IPS DF 6.9 (cell line): ENCODE data around the gene OR56A4.

Source experiments
- DNase-seq: peaks from one replicate; pipeline ENCODE4 v3.0.0-alpha.2; 2013; ENCODE audit warnings: low read depth, low spot score
- H3K27ac ChIP-seq: one replicate; pipeline ENCODE4 v1.5.1; 2013; ENCODE audit warnings: low read length, control low read depth
- H3K27me3 ChIP-seq: 2 replicates; pipeline ENCODE4 v1.6.1; 2013; ENCODE audit warnings: mild to moderate bottlenecking, low read length; ENCODE audit not compliant: control insufficient read depth, insufficient read depth
- H3K36me3 ChIP-seq: 2 replicates; pipeline ENCODE4 v1.6.1; 2013; ENCODE audit warnings: low read length; ENCODE audit not compliant: control insufficient read depth, insufficient read depth
- H3K4me1 ChIP-seq: 2 replicates; pipeline ENCODE4 v1.6.1; 2013; ENCODE audit warnings: low read length; ENCODE audit not compliant: control insufficient read depth, insufficient read depth
- H3K4me3 ChIP-seq: 2 replicates; pipeline ENCODE4 v1.5.1; 2013; ENCODE audit warnings: mild to moderate bottlenecking, low read length
- H3K9me3 ChIP-seq: 2 replicates; pipeline ENCODE4 v1.6.1; 2013; ENCODE audit warnings: low read length, inconsistent platforms; ENCODE audit not compliant: control insufficient read depth, insufficient read depth
- WGBS: extraction: QIAGEN DNeasy Blood & Tissue Kit; methylation state at CpG from one replicate; pipeline ENCODE4 v1.1.7; 2013; ENCODE audit warnings: mixed read lengths, missing lambda C conversion rate; ENCODE audit not compliant: insufficient read length, insufficient coverage; 5-methylcytosine and 5-hydroxymethylcytosine counted together

The OR56A4 gene

GRCh38 chr11:6006395-6006794, 351 bp downstream of the OR56A4 start:
- no peak for DNase-seq
- Histone ChIP-seq H3K36me3 (no peaks in the 10 kb centered on the region), H3K4me1 (no peaks in the 10 kb centered on the region), H3K27ac (no peak overlapping the region), H3K9me3 (no peaks in the 10 kb centered on the region), H3K27me3 (no peaks in the 10 kb centered on the region), H3K4me3 (no peak overlapping the region)

DNA sequence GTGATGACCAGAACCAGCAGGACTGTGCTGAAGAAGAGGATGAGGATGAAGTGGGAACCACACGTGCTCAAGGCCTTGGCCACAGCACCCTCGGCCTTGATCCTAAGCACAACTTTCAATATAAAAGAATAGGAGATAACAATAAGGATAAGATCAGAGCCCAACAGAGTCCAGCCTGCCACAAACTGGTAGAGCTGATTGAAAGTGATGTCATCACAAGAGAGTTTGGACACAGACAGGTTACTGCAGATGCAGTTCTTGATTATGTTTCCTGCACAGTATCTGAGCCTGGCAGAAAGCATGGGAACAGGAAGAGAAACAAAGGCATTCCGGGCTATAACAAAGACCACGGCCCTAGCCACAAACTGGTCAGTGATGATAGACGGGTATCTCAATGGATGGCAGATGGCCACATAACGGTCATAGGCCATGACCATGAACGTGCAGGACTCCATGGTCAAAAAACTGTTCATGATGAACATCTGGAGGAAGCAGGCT, 4.5 kb downstream of the OR56A4 start:
- Histone ChIP-seq H3K4me3 (no peak overlapping the region), H3K27ac (no peak overlapping the region), H3K27me3 (no peaks in the 10 kb centered on the region), H3K4me1 (no peaks in the 10 kb centered on the region), H3K9me3 (no peaks in the 10 kb centered on the region), H3K36me3 (no peaks in the 10 kb centered on the region)
- no CpG with 5 or more reads among the region's 7 CpGs for WGBS
- DNase-seq: no peak

GRCh38 chr11:5994791-5995190, 12.0 kb downstream of the OR56A4 start:
- H3K27me3 ChIP-seq: no peaks in the 10 kb centered on the region

GRCh38 chr11:5992604-5993251, 14.0 kb downstream of the OR56A4 start:
- Histone ChIP-seq H3K36me3 (no peaks in the 10 kb centered on the region), H3K27me3 (no peaks in the 10 kb centered on the region), H3K9me3 (no peaks in the 10 kb centered on the region), H3K4me3 (no peak overlapping the region), H3K4me1 (no peaks in the 10 kb centered on the region), H3K27ac (no peak overlapping the region)
- WGBS: no CpG with 5 or more reads among the region's 3 CpGs
- peak; percentile 18 for DNase-seq

More at GRCh38 chr11:5994791-5995190, 12.0 kb downstream of the OR56A4 start:
- no CpG with 5 or more reads among the region's 14 CpGs for WGBS
- no peak overlapping the region for H3K4me3 ChIP-seq
- no peak for DNase-seq
- no peak overlapping the region for H3K27ac ChIP-seq
- H3K9me3 ChIP-seq: no peaks in the 10 kb centered on the region
- no peaks in the 10 kb centered on the region for H3K36me3 ChIP-seq
- no peaks in the 10 kb centered on the region for H3K4me1 ChIP-seq

DNA sequence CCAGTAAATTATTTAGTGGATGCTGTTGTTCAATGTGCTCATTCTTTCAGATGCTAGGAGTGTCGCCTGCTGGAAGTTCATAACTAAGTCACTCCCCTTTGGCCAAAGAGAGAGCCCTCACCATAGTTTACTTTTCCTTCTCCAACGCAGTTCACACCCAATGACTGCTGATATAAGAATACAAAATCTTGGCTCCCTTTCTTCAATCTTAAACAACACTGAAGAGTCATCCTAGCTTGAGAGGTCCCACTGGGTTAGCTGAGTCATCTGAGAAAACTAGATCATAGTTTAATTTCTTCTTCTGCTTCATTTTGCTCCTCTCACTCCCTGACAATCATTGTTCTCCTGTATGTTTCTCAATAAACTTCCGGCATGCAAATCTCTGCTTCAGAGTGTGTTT, 14.6 kb downstream of the OR56A4 start:
- Histone ChIP-seq H3K36me3 (no peaks in the 10 kb centered on the region), H3K9me3 (no peaks in the 10 kb centered on the region), H3K4me3 (no peak overlapping the region), H3K27me3 (no peaks in the 10 kb centered on the region), H3K4me1 (no peaks in the 10 kb centered on the region), H3K27ac (no peak overlapping the region)
- DNase-seq: no peak
- no CpG with 5 or more reads among the region's 3 CpGs for WGBS

- DNase-seq: no peak
- Histone ChIP-seq H3K9me3 (no peaks in the 10 kb centered on the region), H3K4me1 (no peaks in the 10 kb centered on the region), H3K27ac (no peak overlapping the region), H3K27me3 (no peaks in the 10 kb centered on the region), H3K36me3 (no peaks in the 10 kb centered on the region), H3K4me3 (no peak overlapping the region)
- WGBS: no CpG with 5 or more reads among the region's 4 CpGs
Measured at GRCh38 chr11:5989203-5989602, 17.5 kb downstream of the OR56A4 start.

DNA sequence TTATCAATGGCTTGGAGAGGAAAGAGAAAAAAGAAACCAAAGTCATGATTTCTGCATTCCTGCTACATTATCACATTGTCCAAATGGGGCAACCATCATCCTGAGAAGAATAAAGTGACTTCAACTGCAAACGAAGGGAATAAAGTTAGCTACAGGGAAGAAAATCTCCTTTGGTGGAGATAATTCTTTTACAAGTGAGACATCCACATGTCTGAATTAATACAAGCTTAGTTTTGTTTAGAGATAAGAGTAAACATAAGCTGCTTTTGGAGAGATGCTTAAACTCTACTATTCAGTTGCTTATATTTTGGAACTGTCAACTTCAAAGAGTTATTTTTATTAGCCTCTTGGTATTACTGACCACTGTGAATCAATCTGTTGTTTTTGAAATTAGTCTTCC, 19.9 kb downstream of the OR56A4 start, which contains the start of gene OR52L1:
TSS of gene OR52L1 (minus strand) at position 101 of the 400 bp plus-strand sequence. CDS start at position 46, 55 bp downstream.
- no peak for DNase-seq
- Histone ChIP-seq H3K27ac (no peak within 1 kb of the TSS), H3K4me1 (no peaks in the 10 kb centered on the region), H3K27me3 (no peaks in the 10 kb centered on the region), H3K4me3 (no peak within 1 kb of the TSS), H3K36me3 (no peaks in the 10 kb centered on the region), H3K9me3 (no peaks in the 10 kb centered on the region)
- WGBS: no CpG with 5 or more reads among the region's 1 CpG

- no peaks in the 10 kb centered on the region for H3K36me3 ChIP-seq
- WGBS: no CpG with 5 or more reads among the region's 1 CpG
- H3K27ac ChIP-seq: no peak overlapping the region
- DNase-seq: no peak
- no peaks in the 10 kb centered on the region for H3K9me3 ChIP-seq
- H3K27me3 ChIP-seq: no peaks in the 10 kb centered on the region
- no peaks in the 10 kb centered on the region for H3K4me1 ChIP-seq
- H3K4me3 ChIP-seq: no peak overlapping the region
Measured at GRCh38 chr11:5983443-5983842, 23.3 kb downstream of the OR56A4 start.

DNA sequence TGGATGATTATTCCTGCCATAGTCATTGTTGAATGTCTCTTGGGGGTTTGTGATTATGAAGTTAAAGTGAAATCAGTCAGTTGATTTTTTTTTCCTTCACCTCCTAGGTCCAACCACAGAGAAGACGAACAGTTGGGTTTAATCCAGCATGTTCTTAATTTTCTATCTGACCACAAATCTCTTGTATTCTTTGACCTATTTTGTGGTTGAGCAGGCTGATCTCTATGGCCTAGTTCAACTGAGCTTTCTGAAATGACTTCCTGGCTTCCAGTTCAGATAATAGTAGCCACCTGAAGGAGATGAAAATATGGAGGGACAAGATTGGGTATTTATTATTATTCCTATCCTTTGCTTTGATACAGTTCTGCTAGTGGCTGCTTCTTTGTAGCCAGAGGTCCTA, 33.2 kb downstream of the OR56A4 start:
- Histone ChIP-seq H3K4me3 (no peak overlapping the region), H3K27ac (no peak overlapping the region), H3K36me3 (no peaks in the 10 kb centered on the region), H3K27me3 (no peaks in the 10 kb centered on the region), H3K4me1 (no peaks in the 10 kb centered on the region), H3K9me3 (no peaks in the 10 kb centered on the region)
- no CpG with 5 or more reads among the region's 1 CpG for WGBS
- no peak for DNase-seq

- H3K4me3 ChIP-seq: no peak within 1 kb of the TSS
- no peaks in the 10 kb centered on the region for H3K27me3 ChIP-seq
- no peaks in the 10 kb centered on the region for H3K4me1 ChIP-seq
- H3K9me3 ChIP-seq: no peaks in the 10 kb centered on the region; the same call in 1 of the 2 replicates
- DNase-seq: no peak
- H3K36me3 ChIP-seq: no peaks in the 10 kb centered on the region
- H3K27ac ChIP-seq: no peak within 1 kb of the TSS
Measured at GRCh38 chr11:5968394-5968793, 38.4 kb downstream of the OR56A4 start, which contains the start of gene OR56A5. OR56A5 (minus strand) TSS chr11:5968494; CDS start chr11:5968494, 0 bp downstream.

DNA sequence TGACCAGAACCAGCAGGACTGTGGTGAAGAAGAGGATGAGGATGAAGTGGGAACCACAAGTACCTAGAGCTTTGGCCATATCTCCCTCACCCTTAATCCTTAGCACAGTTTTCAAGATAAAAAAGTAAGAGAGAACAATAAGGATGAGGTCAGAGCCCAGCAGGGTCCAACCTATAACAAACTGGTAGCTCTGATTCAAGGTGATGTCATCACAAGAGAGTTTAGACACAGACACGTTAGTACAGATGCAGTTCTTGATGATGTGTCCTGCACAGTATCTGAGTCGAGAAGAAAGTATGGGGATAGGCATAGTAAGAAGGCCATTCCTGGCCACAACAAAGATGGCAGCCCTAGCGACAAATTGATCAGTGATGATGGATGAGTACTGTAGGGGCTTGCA, 39.0 kb downstream of the OR56A4 start:
- no peak overlapping the region for H3K27ac ChIP-seq
- no peaks in the 10 kb centered on the region for H3K4me1 ChIP-seq
- no peak overlapping the region for H3K4me3 ChIP-seq
- no peaks in the 10 kb centered on the region; the same call in 1 of the 2 replicates for H3K9me3 ChIP-seq
- H3K27me3 ChIP-seq: no peaks in the 10 kb centered on the region
- no peak for DNase-seq
- H3K36me3 ChIP-seq: no peaks in the 10 kb centered on the region
- WGBS: no CpG with 5 or more reads among the region's 3 CpGs
